T-helper 17 cell (primary cell): Measurements from ENCODE around the gene JARID2. TPM values are rescaled to one million over a fixed set of nuclear protein-coding genes. Genes with fewer than 3 reads are reported as not detected.

Experiments
- ATAC-seq: fragments of 150-1000 bp; cut with Tn5 transposase; 2 replicates; pipeline ENCODE4 v1.10.0; 2021; ENCODE audit warnings: mild to moderate bottlenecking, moderate library complexity
- DNase-seq, 3 donors: peaks; one replicate each; pipeline versions ENCODE4 v3.0.0 to v3.0.0-alpha.2; 2020 to 2021
- H3K9me3 ChIP-seq: one replicate; pipeline ENCODE4 v1.7.0; 2013; ENCODE audit warnings: low read length, mild to moderate bottlenecking; ENCODE audit not compliant: control insufficient read depth, poor library complexity, severe bottlenecking
- H3K27ac Mint-ChIP-seq: one replicate; pipeline ENCODE4 v1.8.0; 2022; ENCODE audit warnings: mild to moderate bottlenecking, moderate library complexity, mixed read lengths
- H3K27me3 Mint-ChIP-seq: one replicate; pipeline ENCODE4 v1.8.0; 2022; ENCODE audit warnings: mixed read lengths
- H3K36me3 Mint-ChIP-seq: one replicate; pipeline ENCODE4 v1.8.0; 2022; ENCODE audit warnings: low read depth, mixed read lengths
- H3K4me1 Mint-ChIP-seq: one replicate; pipeline ENCODE4 v1.8.0; 2022; ENCODE audit warnings: mild to moderate bottlenecking, mixed read lengths
- H3K4me3 Mint-ChIP-seq: one replicate; pipeline ENCODE4 v1.8.0; 2022; ENCODE audit warnings: mild to moderate bottlenecking, moderate library complexity, mixed read lengths
- total RNA-seq, 4 donors: library from RNA in 2 of 4; stranded (reverse) in 2 of 4; gene quantifications; one replicate each; pipeline ENCODE4 v1.2.3 and lab custom pipeline; 2022 to 2026

JARID2 gene
- total RNA-seq (10 to 100 TPM; 21.9 to 35.5 TPM), total RNA-seq (lab: John Stamatoyannopoulos, UW) (52.0 to 52.5 reads per million in 2 donors)

DNA sequence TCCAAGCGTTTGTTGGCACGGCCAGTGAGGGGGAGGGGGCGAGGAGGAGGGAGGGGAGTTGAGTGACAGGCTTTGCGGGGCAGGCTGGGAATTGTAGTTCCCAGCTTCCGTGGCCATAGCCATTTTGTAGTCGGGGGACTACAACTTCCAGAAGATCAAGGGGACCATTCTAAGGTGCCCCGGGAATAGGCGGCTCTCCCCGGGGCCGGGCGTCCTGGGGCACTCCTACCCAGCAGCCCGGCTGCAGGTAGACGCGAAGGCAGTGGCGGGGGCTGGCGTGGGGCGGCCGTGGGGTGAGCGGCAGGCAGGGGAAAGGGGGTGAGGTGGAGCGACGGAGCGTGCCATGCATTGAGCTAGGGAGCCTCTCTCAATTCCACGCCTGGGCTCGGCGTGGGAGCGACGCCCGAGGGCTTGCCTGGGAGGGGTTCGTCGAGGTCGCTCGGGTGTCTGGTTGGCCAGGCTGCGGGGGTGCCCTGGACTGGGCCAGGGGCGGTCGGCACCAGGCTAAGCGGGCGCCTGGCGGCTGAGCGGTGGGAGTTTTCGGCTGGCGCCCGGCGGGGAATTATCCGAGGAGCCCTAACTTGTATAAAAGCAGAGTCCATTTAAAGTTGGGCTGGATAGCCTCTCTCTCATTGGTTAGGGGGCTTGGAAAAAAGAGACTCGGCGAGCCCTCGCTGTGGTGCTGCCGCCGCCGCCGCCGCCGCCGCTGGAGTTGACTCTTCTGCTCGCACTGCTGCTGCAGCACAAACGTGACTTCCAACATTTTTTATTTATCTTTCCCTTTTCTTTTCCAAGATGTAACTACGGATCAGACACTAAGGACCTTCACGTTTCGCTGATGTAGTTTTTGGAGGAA lies at the start of gene JARID2:
JARID2 (plus strand) TSS at position 709 of the 856 bp plus-strand sequence. CDS start 471 bp downstream, outside the sequence.
- DNase-seq = peak; percentile 87 to 89 (median 89)
- Mint-ChIP-seq H3K4me3 (peak within 1 kb of the TSS; percentile 99), H3K27me3 (no peaks in the 10 kb centered on the region), H3K4me1 (peaks cover 31% of the 10 kb centered on the region), H3K36me3 (no peaks in the 10 kb centered on the region), H3K27ac (peak within 1 kb of the TSS; percentile 98)
- no peaks in the 10 kb centered on the region for H3K9me3 ChIP-seq
- ATAC-seq = peak; percentile 60

- Mint-ChIP-seq H3K4me3 (no peak overlapping the region), H3K27me3 (peaks cover 4% of the 10 kb centered on the region), H3K36me3 (no peaks in the 10 kb centered on the region), H3K4me1 (peaks cover 5% of the 10 kb centered on the region), H3K27ac (no peak overlapping the region)
- no peak for DNase-seq
- no peaks in the 10 kb centered on the region for H3K9me3 ChIP-seq
- ATAC-seq = no peak
These were observed 45.8 kb upstream of the JARID2 start for GRCh38 chr6:15200087-15200486.

- H3K4me1 Mint-ChIP-seq = peaks cover 7% of the 10 kb centered on the region
- H3K27ac Mint-ChIP-seq = no peak overlapping the region
- H3K36me3 Mint-ChIP-seq = no peaks in the 10 kb centered on the region
- no peak overlapping the region for H3K4me3 Mint-ChIP-seq
- ATAC-seq (no peak), DNase-seq (no peak)
- no peaks in the 10 kb centered on the region for H3K9me3 ChIP-seq
- no peaks in the 10 kb centered on the region for H3K27me3 Mint-ChIP-seq
These were observed 40.5 kb upstream of the JARID2 start for GRCh38 chr6:15205321-15205720.

- H3K27me3 Mint-ChIP-seq = no peaks in the 10 kb centered on the region
- no peaks in the 10 kb centered on the region for H3K36me3 Mint-ChIP-seq
- DNase-seq = no peak
- no peak overlapping the region for H3K27ac Mint-ChIP-seq
- no peak overlapping the region for H3K4me3 Mint-ChIP-seq
- H3K9me3 ChIP-seq = no peaks in the 10 kb centered on the region
- H3K4me1 Mint-ChIP-seq = peaks cover 5% of the 10 kb centered on the region
- no peak for ATAC-seq
These were observed 39.0 kb upstream of the JARID2 start for GRCh38 chr6:15206887-15207286.

GRCh38 chr6:15207923-15208322 lies 37.9 kb upstream of the JARID2 start:
- Mint-ChIP-seq H3K4me3 (no peak overlapping the region), H3K4me1 (peaks cover 2% of the 10 kb centered on the region), H3K36me3 (no peaks in the 10 kb centered on the region), H3K27me3 (no peaks in the 10 kb centered on the region), H3K27ac (no peak overlapping the region)
- DNase-seq = no peak
- ATAC-seq = no peak
- no peaks in the 10 kb centered on the region for H3K9me3 ChIP-seq

DNA sequence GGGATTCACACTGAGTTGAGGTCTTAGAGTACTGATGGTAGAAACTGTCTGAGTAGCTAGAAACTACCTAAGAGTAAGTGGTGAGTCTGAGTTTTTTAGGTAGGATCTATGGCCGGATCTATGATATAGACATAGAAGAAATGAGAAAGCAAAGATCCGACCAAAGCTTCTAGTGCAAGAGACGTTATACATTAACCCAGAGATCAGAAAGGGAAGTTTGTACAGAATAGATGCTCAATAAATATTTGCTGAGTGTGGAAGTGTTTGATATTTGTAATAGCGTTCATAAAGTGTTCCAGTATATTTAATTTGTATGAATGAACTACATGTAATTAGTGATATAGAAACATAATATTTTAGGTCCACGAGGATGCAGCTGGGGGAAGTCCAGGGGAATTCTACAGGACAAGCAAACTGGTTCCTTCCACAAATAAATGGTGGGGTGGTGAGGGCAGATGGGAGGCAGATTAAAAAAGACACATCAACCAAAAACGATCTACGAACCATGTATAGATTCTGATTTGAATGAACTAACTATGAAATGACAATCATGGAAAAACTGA lies 31.9 kb upstream of the JARID2 start:
- Mint-ChIP-seq H3K4me1 (no peaks in the 10 kb centered on the region), H3K27ac (no peak overlapping the region), H3K27me3 (no peaks in the 10 kb centered on the region), H3K36me3 (no peaks in the 10 kb centered on the region), H3K4me3 (no peak overlapping the region)
- DNase-seq (no peak), ATAC-seq (no peak)
- H3K9me3 ChIP-seq = no peaks in the 10 kb centered on the region

DNA sequence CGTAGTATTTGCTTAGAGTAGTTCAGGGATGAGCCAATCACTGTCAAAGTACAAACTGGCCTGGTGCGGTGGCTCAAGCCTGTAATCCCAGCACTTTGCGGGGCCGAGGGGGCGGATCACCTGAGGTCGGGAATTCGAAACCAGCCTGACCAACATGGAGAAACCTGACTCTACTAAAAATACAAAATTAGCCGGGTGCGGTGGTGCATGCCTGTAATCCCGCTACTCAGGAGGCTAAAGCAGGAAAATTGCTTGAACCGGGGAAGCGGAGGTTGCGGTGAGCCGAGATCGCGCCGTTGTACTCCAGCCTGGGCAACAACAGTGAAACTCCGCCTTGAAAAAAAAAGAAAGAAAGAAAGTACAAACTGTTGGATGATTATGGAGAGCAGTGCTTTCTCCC lies 27.5 kb upstream of the JARID2 start:
- Mint-ChIP-seq H3K4me1 (no peaks in the 10 kb centered on the region), H3K27me3 (no peaks in the 10 kb centered on the region), H3K4me3 (no peak overlapping the region)

GRCh38 chr6:15220062-15220461 lies 25.8 kb upstream of the JARID2 start:
- H3K27me3 Mint-ChIP-seq = no peaks in the 10 kb centered on the region
- no peaks in the 10 kb centered on the region for H3K9me3 ChIP-seq
- ATAC-seq (no peak), DNase-seq (no peak)
- no peaks in the 10 kb centered on the region for H3K36me3 Mint-ChIP-seq
- no peak overlapping the region for H3K4me3 Mint-ChIP-seq
- H3K4me1 Mint-ChIP-seq = peaks cover 2% of the 10 kb centered on the region
- no peak overlapping the region for H3K27ac Mint-ChIP-seq

More for the DNA sequence above, 27.5 kb upstream of the JARID2 start:
- DNase-seq (no peak), ATAC-seq (no peak)
- no peaks in the 10 kb centered on the region for H3K9me3 ChIP-seq
- no peak overlapping the region for H3K27ac Mint-ChIP-seq
- no peaks in the 10 kb centered on the region for H3K36me3 Mint-ChIP-seq

- no peak for DNase-seq
- no peaks in the 10 kb centered on the region for H3K9me3 ChIP-seq
- Mint-ChIP-seq H3K4me3 (no peak overlapping the region), H3K27me3 (no peaks in the 10 kb centered on the region), H3K4me1 (peaks cover 2% of the 10 kb centered on the region), H3K27ac (no peak overlapping the region), H3K36me3 (no peaks in the 10 kb centered on the region)
- ATAC-seq = no peak
These were observed 18.0 kb upstream of the JARID2 start for GRCh38 chr6:15227827-15228318.

GRCh38 chr6:15230827-15231226 lies 15.0 kb upstream of the JARID2 start:
- no peaks in the 10 kb centered on the region for H3K4me1 Mint-ChIP-seq
- no peaks in the 10 kb centered on the region for H3K36me3 Mint-ChIP-seq
- no peaks in the 10 kb centered on the region for H3K9me3 ChIP-seq

DNA sequence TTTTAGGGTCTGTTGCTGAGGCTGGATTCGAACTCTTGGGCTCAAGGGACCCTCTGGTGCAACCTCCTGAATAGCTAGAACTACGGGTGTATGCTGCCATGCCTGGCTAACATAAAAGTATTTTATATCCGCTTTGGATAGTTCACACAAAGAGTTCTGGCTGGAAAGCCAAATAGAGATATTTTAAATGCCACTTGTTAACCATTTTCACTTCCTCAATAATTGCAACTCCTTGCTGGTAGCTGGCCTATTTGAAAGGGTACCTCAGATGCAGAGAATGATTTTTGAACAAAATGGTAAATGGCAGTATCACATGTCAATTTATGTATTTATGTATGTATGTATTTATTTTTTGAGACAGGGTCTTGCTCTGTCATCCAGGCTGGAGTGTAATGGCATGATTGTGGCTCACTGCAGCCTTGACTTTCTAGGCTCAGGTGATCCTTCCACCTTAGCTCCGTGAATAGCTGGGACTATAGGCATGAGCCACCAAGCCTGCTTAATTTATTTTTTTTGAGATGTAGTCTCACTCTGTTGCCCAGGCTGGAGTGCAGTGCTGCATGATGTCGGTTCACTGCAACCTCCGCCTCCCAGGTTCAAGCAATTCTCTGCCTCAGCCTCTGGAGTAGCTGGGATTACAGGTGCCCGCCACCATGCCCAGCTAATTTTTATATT lies 12.9 kb upstream of the JARID2 start:
- ATAC-seq = no peak
- no peaks in the 10 kb centered on the region for H3K9me3 ChIP-seq
- H3K27me3 Mint-ChIP-seq = no peaks in the 10 kb centered on the region
- no peak overlapping the region for H3K27ac Mint-ChIP-seq
- no peak overlapping the region for H3K4me3 Mint-ChIP-seq
- peaks cover 2% of the 10 kb centered on the region for H3K36me3 Mint-ChIP-seq
- no peaks in the 10 kb centered on the region for H3K4me1 Mint-ChIP-seq
- no peak for DNase-seq

More at GRCh38 chr6:15230827-15231226, 15.0 kb upstream of the JARID2 start:
- ATAC-seq (no peak), DNase-seq (no peak)
- H3K4me3 Mint-ChIP-seq = no peak overlapping the region
- H3K27ac Mint-ChIP-seq = no peak overlapping the region
- no peaks in the 10 kb centered on the region for H3K27me3 Mint-ChIP-seq

DNA sequence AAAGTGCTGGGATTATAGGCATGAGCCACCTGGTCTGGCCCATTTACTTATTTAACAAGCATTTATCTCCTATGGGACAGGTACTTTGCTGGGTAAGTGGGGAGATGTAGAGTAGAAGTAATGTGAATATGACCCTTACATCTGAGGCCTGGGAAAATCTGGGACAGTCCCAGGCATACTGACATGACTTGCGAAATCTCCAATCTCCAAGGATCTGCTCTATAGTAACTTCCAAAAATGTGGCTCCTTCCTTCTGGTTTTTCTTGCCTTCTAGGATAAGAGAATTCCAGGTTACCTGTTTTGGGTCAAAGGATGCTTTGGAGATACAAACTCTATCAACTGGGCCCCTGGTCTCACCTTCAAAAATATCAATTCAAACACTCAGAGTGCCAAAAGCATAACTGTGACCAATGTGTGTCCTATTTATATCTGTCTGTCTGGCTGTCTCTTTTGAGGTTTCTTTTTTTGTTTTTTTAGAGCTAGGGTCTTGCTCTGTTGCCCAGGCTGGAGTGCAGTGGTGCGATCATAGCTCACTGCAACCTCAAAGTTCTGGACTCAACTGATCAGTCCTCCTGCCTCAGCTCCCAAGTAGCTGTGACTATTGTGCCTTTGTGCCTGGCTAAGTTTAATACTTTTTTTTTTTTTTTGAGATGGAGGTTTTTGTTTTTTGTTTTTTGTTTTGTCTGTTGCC lies 11.7 kb upstream of the JARID2 start:
- peaks cover 2% of the 10 kb centered on the region for H3K36me3 Mint-ChIP-seq
- no peaks in the 10 kb centered on the region for H3K4me1 Mint-ChIP-seq
- no peak for ATAC-seq
- peak overlapping the region; percentile 34 for H3K27ac Mint-ChIP-seq
- H3K4me3 Mint-ChIP-seq = no peak overlapping the region
- no peaks in the 10 kb centered on the region for H3K9me3 ChIP-seq
- DNase-seq = no peak
- H3K27me3 Mint-ChIP-seq = no peaks in the 10 kb centered on the region
